ENCODE measurements around the gene LYVE1.

LYVE1 gene

DNA sequence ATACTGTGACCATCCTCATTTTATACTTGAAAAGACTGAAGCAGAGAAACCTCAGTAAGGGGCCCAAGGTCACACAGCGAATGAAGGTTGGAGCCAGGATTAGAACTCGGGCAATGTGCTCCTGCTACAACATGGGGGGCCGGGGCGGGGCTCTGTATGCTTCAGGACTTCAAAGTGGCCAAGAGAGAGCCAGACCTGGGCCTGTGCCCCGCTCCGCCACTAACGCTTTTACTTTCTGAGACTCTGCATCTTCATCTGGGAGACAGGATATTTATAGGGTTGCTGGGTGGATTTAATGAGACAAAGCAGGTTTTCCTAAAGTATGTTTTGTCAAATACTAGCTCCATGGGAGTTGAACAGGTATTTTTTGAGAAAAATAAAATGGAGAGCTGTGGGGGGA is 33.9 kb upstream of the LYVE1 start:
- Histone ChIP-seq H3K27me3 (ENCODE audit: low read depth, low read length) (no peaks in the 10 kb centered on the region), H3K9me3 (ENCODE audit: insufficient read depth, low read length) (no peaks in the 10 kb centered on the region), H2AFZ (ENCODE audit: low read depth, low read length) (no peak overlapping the region), H4K20me1 (ENCODE audit: insufficient read depth, low read length) (no peaks in the 10 kb centered on the region), H3K79me2 (ENCODE audit: low read length) (no peaks in the 10 kb centered on the region), H3K4me3 (ENCODE audit: low read length) (no peak overlapping the region), H3K4me1 (ENCODE audit: low read length) (peaks cover 14% of the 10 kb centered on the region), H3K9ac (ENCODE audit: low read length) (no peak overlapping the region), H3K36me3 (replicated peaks; ENCODE audit: low read depth, low read length) (no peaks in the 10 kb centered on the region), H3K27ac (ENCODE audit: low read length) (no peak overlapping the region), H3K4me2 (ENCODE audit: low read length) (no peak overlapping the region)
- TF ChIP-seq, protein P1, sequence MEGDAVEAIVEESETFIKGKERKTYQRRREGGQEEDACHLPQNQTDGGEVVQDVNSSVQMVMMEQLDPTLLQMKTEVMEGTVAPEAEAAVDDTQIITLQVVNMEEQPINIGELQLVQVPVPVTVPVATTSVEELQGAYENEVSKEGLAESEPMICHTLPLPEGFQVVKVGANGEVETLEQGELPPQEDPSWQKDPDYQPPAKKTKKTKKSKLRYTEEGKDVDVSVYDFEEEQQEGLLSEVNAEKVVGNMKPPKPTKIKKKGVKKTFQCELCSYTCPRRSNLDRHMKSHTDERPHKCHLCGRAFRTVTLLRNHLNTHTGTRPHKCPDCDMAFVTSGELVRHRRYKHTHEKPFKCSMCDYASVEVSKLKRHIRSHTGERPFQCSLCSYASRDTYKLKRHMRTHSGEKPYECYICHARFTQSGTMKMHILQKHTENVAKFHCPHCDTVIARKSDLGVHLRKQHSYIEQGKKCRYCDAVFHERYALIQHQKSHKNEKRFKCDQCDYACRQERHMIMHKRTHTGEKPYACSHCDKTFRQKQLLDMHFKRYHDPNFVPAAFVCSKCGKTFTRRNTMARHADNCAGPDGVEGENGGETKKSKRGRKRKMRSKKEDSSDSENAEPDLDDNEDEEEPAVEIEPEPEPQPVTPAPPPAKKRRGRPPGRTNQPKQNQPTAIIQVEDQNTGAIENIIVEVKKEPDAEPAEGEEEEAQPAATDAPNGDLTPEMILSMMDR (IDR thresholded peaks at IDR 0.05; ENCODE audit: low read depth, low read length): no peak
- TF ChIP-seq EZH2phosphoT487 (IDR thresholded peaks at IDR 0.05; ENCODE audit: low read depth): no peak

DNA sequence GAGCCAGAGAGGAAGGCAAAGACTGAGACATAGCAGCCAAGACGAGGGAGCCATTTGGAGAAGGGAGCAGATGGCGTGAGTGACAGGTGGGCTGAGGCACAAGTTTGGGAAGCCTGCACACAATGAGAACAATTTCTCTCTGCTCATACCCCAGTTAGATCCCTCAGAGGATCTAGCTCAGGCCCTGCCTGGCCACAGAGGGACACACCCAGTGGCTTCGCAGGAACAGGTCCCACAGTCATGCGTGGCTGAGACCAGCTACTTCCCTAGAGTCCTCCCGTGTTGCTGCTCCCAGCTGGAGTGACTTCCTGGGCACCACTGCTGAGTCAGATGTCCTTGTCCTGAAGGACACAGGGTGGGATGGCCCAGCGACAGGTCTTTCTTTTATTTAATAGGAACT is 33.4 kb upstream of the LYVE1 start:
- peaks cover 11% of the 10 kb centered on the region for H3K4me1 ChIP-seq (ENCODE audit: low read length)
- no peak overlapping the region for H3K9ac ChIP-seq (ENCODE audit: low read length)
- no peaks in the 10 kb centered on the region for H3K9me3 ChIP-seq (ENCODE audit: insufficient read depth, low read length)
- no peak overlapping the region for H3K27ac ChIP-seq (ENCODE audit: low read length)
- no peaks in the 10 kb centered on the region for H3K27me3 ChIP-seq (ENCODE audit: low read depth, low read length)
- no peak overlapping the region for H2AFZ ChIP-seq (ENCODE audit: low read depth, low read length)
- H3K4me2 ChIP-seq (ENCODE audit: low read length): no peak overlapping the region
- H3K79me2 ChIP-seq (ENCODE audit: low read length): no peaks in the 10 kb centered on the region
- no peaks in the 10 kb centered on the region for H3K36me3 ChIP-seq (replicated peaks; ENCODE audit: low read depth, low read length)
- TF ChIP-seq EZH2phosphoT487 (IDR thresholded peaks at IDR 0.05; ENCODE audit: low read depth): no peak
- TF ChIP-seq, protein P1 (IDR thresholded peaks at IDR 0.05; ENCODE audit: low read depth, low read length): no peak
- no peak overlapping the region for H3K4me3 ChIP-seq (ENCODE audit: low read length)
- H4K20me1 ChIP-seq (ENCODE audit: insufficient read depth, low read length): no peaks in the 10 kb centered on the region

- no peak overlapping the region for H2AFZ ChIP-seq (ENCODE audit: low read depth, low read length)
- no peak overlapping the region for H3K4me3 ChIP-seq (ENCODE audit: low read length)
- TF ChIP-seq, protein P1 (IDR thresholded peaks at IDR 0.05; ENCODE audit: low read depth, low read length): no peak
- no peak for TF ChIP-seq EZH2phosphoT487 (IDR thresholded peaks at IDR 0.05; ENCODE audit: low read depth)
- no peak overlapping the region for H3K9ac ChIP-seq (ENCODE audit: low read length)
- no peak overlapping the region for H3K27ac ChIP-seq (ENCODE audit: low read length)
- no peaks in the 10 kb centered on the region for H4K20me1 ChIP-seq (ENCODE audit: insufficient read depth, low read length)
- H3K4me2 ChIP-seq (ENCODE audit: low read length): no peak overlapping the region
- no peaks in the 10 kb centered on the region for H3K36me3 ChIP-seq (replicated peaks; ENCODE audit: low read depth, low read length)
- H3K9me3 ChIP-seq (ENCODE audit: insufficient read depth, low read length): no peaks in the 10 kb centered on the region
- no peaks in the 10 kb centered on the region for H3K79me2 ChIP-seq (ENCODE audit: low read length)
- peaks cover under 1% of the 10 kb centered on the region; the same call in 1 of the 2 replicates for H3K4me1 ChIP-seq (ENCODE audit: low read length)
- no peaks in the 10 kb centered on the region for H3K27me3 ChIP-seq (ENCODE audit: low read depth, low read length)
Measured at GRCh38 chr11:10600570-10601248, 32.2 kb upstream of the LYVE1 start.

- Histone ChIP-seq H3K36me3 (replicated peaks; ENCODE audit: low read depth, low read length) (no peaks in the 10 kb centered on the region), H3K9me3 (ENCODE audit: insufficient read depth, low read length) (no peaks in the 10 kb centered on the region), H3K4me2 (ENCODE audit: low read length) (no peak overlapping the region), H3K4me3 (ENCODE audit: low read length) (no peak overlapping the region), H2AFZ (ENCODE audit: low read depth, low read length) (no peak overlapping the region), H4K20me1 (ENCODE audit: insufficient read depth, low read length) (no peaks in the 10 kb centered on the region), H3K27ac (ENCODE audit: low read length) (no peak overlapping the region), H3K27me3 (ENCODE audit: low read depth, low read length) (no peaks in the 10 kb centered on the region), H3K79me2 (ENCODE audit: low read length) (no peaks in the 10 kb centered on the region), H3K4me1 (ENCODE audit: low read length) (no peaks in the 10 kb centered on the region), H3K9ac (ENCODE audit: low read length) (no peak overlapping the region)
- TF ChIP-seq EZH2phosphoT487 (IDR thresholded peaks at IDR 0.05; ENCODE audit: low read depth): no peak
- TF ChIP-seq, protein P1 (IDR thresholded peaks at IDR 0.05; ENCODE audit: low read depth, low read length): no peak
Measured at GRCh38 chr11:10599388-10600175, 31.1 kb upstream of the LYVE1 start.
